ENCODE measurements around the gene BFSP2. TPM values are rescaled to one million over a fixed set of nuclear protein-coding genes. Genes with fewer than 3 reads are reported as not detected.
"Not testable (repeated sequence)": the region's sequence is repeated elsewhere in the genome, so short reads cannot be mapped to it uniquely, and the experiment has no call there.

The BFSP2 gene
- total RNA-seq, 1 experiment from 2014 or later, result not detected

DNA sequence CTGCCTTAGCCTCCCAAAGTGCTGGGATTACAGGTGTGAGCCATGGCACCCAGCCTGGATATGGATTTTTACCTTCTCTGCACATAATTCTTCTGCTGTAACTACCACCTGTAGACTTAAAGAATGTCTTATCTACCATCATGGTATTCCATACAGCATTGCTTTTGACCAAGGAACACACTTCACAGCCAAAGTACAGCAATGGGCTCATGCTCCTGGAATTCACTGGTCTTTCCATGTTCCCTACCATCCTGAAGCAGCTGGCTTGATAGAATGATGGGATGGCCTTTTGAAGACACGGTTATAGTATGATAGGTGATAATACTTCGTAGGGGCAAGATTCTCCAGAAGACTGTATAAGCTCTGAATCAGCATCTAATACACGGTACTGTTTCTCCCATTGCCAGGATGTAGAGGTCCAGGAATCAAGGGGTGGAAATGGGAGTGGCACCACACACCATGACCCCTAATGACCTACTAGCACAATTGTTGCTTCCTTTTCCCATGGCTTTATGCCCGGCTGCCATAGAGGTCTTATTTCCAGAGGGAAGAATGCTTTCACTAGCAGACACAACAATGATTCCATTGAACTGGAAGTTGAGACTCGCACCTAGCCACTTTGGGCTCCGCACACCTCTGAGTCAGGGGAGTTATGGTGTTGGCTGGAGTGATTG lies 112.7 kb downstream of the BFSP2 start:
- H3K27ac Mint-ChIP-seq (ENCODE audit: low read depth, unreplicated experiment), result no peak overlapping the region
- ChIA-PET CTCF (interaction anchor here (0.6 kb wide), 2 partner anchors 64 to 152 kb away, joined by 4 read pairs; no protein-coding TSS in a partner anchor), POLR2A (no interaction called here)
- H3K4me1 Mint-ChIP-seq (ENCODE audit: insufficient read depth, unreplicated experiment), result no peaks in the 10 kb centered on the region
- TF ChIP-seq, protein P1, sequence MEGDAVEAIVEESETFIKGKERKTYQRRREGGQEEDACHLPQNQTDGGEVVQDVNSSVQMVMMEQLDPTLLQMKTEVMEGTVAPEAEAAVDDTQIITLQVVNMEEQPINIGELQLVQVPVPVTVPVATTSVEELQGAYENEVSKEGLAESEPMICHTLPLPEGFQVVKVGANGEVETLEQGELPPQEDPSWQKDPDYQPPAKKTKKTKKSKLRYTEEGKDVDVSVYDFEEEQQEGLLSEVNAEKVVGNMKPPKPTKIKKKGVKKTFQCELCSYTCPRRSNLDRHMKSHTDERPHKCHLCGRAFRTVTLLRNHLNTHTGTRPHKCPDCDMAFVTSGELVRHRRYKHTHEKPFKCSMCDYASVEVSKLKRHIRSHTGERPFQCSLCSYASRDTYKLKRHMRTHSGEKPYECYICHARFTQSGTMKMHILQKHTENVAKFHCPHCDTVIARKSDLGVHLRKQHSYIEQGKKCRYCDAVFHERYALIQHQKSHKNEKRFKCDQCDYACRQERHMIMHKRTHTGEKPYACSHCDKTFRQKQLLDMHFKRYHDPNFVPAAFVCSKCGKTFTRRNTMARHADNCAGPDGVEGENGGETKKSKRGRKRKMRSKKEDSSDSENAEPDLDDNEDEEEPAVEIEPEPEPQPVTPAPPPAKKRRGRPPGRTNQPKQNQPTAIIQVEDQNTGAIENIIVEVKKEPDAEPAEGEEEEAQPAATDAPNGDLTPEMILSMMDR (IDR thresholded peaks at IDR 0.05; ENCODE audit: unreplicated experiment), result no peak
- H3K4me3 Mint-ChIP-seq (ENCODE audit: unreplicated experiment), result no peak overlapping the region
- no peaks in the 10 kb centered on the region for H3K27me3 Mint-ChIP-seq (ENCODE audit: insufficient read depth, unreplicated experiment)
- BruUV-seq (replicated peaks), result no TSS peak
- H3K9me3 Mint-ChIP-seq (ENCODE audit: unreplicated experiment), result no peaks in the 10 kb centered on the region
- H3K36me3 Mint-ChIP-seq (ENCODE audit: insufficient read depth, unreplicated experiment), result no peaks in the 10 kb centered on the region
- intact Hi-C loops (cut with micrococcal nuclease), result no loop called here
- DNase-seq (ENCODE audit: unreplicated experiment), result no peak

DNA sequence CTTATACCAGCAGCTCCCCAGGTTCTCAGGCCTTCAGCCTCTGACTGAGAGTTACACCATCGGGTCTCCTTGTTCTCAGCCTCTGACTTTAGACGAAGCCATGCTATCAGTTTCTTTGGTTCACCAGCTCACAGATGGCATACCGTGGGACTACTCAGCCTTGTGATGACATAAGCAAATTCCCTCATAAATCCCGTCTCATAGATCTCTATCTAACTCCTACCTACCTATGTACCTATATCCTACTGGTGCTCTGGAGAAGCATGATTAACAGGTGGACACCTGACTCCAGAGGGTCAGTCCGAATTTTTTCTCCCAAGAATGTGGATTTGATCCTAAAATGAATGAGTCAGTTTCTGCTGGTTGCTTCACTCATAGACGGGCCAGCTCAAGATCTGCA lies 114.6 kb downstream of the BFSP2 start:
- TF ChIP-seq, protein P1 (IDR thresholded peaks at IDR 0.05; ENCODE audit: unreplicated experiment), result no peak
- Mint-ChIP-seq H3K36me3 (ENCODE audit: insufficient read depth, unreplicated experiment) (no peaks in the 10 kb centered on the region), H3K9me3 (ENCODE audit: unreplicated experiment) (no peaks in the 10 kb centered on the region), H3K27ac (ENCODE audit: low read depth, unreplicated experiment) (no peak overlapping the region), H3K4me3 (ENCODE audit: unreplicated experiment) (no peak overlapping the region), H3K27me3 (ENCODE audit: insufficient read depth, unreplicated experiment) (no peaks in the 10 kb centered on the region), H3K4me1 (ENCODE audit: insufficient read depth, unreplicated experiment) (no peaks in the 10 kb centered on the region)
- ChIA-PET CTCF (interaction anchor here (0.9 to 1.0 kb wide), 2 partner anchors 13 to 17 kb away, joined by 3 to 5 read pairs; no protein-coding TSS in a partner anchor), POLR2A (no interaction called here)
- no TSS peak for BruUV-seq (replicated peaks)
- DNase-seq (ENCODE audit: unreplicated experiment), result no peak
- intact Hi-C loops (cut with micrococcal nuclease), result no loop called here

DNA sequence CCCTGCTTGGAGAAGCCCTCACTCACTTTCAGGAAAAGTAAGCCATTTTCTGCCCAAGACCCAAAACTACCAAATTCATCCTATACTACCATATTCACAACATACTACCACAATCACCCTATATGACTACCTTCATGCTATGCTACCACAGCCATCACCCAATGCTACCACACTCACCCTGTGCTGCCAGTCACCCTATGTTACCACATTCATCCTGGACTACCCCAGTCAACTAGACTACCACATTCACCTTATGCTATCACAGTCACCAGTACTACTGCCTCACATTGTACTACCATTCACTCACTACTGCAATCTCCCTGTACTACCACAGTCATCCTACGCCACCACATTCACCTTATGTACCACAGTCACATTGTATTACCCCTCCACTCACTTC lies 115.3 kb downstream of the BFSP2 start:
- POLR2A ChIA-PET, result no interaction called here
- DNase-seq (ENCODE audit: unreplicated experiment), result no peak
- H3K9me3 Mint-ChIP-seq (ENCODE audit: unreplicated experiment), result no peaks in the 10 kb centered on the region

GRCh38 chr3:133520286-133520685 lies 120.4 kb downstream of the BFSP2 start:
- no TSS peak for BruUV-seq (replicated peaks)
- ChIA-PET CTCF (interaction anchor here (0.6 to 1.3 kb wide), 4 partner anchors 22 to 57 kb away, joined by 3 to 5 read pairs (median 4); no protein-coding TSS in a partner anchor), POLR2A (interaction anchor here (1.2 kb wide), 1 partner anchor 17 kb away, joined by 4 read pairs; no protein-coding TSS in a partner anchor)
- intact Hi-C loops (cut with micrococcal nuclease), result no loop called here
- Mint-ChIP-seq H3K9me3 (ENCODE audit: unreplicated experiment) (no peaks in the 10 kb centered on the region), H3K4me3 (ENCODE audit: unreplicated experiment) (no peak overlapping the region), H3K27ac (ENCODE audit: low read depth, unreplicated experiment) (no peak overlapping the region), H3K4me1 (ENCODE audit: insufficient read depth, unreplicated experiment) (no peaks in the 10 kb centered on the region), H3K27me3 (ENCODE audit: insufficient read depth, unreplicated experiment) (no peaks in the 10 kb centered on the region), H3K36me3 (ENCODE audit: insufficient read depth, unreplicated experiment) (no peaks in the 10 kb centered on the region)
- no peak for DNase-seq (ENCODE audit: unreplicated experiment)
- TF ChIP-seq, protein P1 (IDR thresholded peaks at IDR 0.05; ENCODE audit: unreplicated experiment), result no peak

More for the DNA sequence above, 115.3 kb downstream of the BFSP2 start:
- Mint-ChIP-seq H3K27ac (ENCODE audit: low read depth, unreplicated experiment) (no peak overlapping the region), H3K4me3 (ENCODE audit: unreplicated experiment) (no peak overlapping the region), H3K36me3 (ENCODE audit: insufficient read depth, unreplicated experiment) (no peaks in the 10 kb centered on the region), H3K27me3 (ENCODE audit: insufficient read depth, unreplicated experiment) (no peaks in the 10 kb centered on the region), H3K4me1 (ENCODE audit: insufficient read depth, unreplicated experiment) (no peaks in the 10 kb centered on the region)
- TF ChIP-seq, protein P1 (IDR thresholded peaks at IDR 0.05; ENCODE audit: unreplicated experiment), result no peak
- BruUV-seq (replicated peaks), result no TSS peak
- CTCF ChIA-PET, result interaction anchor here (1.0 kb wide), 1 partner anchor 14 kb away, joined by 5 read pairs; no protein-coding TSS in a partner anchor
- intact Hi-C loops (cut with micrococcal nuclease), result no loop called here

- H3K27ac Mint-ChIP-seq (ENCODE audit: low read depth, unreplicated experiment); H3K36me3 Mint-ChIP-seq (ENCODE audit: insufficient read depth, unreplicated experiment); intact Hi-C loops (cut with micrococcal nuclease); H3K4me1 Mint-ChIP-seq (ENCODE audit: insufficient read depth, unreplicated experiment); DNase-seq (ENCODE audit: unreplicated experiment); BruUV-seq (replicated peaks); H3K4me3 Mint-ChIP-seq (ENCODE audit: unreplicated experiment); H3K9me3 Mint-ChIP-seq (ENCODE audit: unreplicated experiment); H3K27me3 Mint-ChIP-seq (ENCODE audit: insufficient read depth, unreplicated experiment); POLR2A ChIA-PET: not testable (repeated sequence)
- CTCF ChIA-PET, result interaction anchor here (0.5 to 1.3 kb wide), 4 partner anchors 9 to 56 kb away, joined by 3 to 5 read pairs (median 3); no protein-coding TSS in a partner anchor
Observed at GRCh38 chr3:133520938-133521337, 121.1 kb downstream of the BFSP2 start.

All from MCF 10A (cell line).